GM19438 (cell line): Measurements from ENCODE around the gene TMEM17.
A peak's percentile ranks its signal among the peaks of the same experiment; 100 is the strongest.

Experiments used
- ATAC-seq: cut with Tn5 transposase; IDR thresholded peaks from one replicate; pipeline ENCODE4 v1.9.1; 2021; ENCODE audit warnings: low read depth; ENCODE audit not compliant: unreplicated experiment

Gene TMEM17

DNA sequence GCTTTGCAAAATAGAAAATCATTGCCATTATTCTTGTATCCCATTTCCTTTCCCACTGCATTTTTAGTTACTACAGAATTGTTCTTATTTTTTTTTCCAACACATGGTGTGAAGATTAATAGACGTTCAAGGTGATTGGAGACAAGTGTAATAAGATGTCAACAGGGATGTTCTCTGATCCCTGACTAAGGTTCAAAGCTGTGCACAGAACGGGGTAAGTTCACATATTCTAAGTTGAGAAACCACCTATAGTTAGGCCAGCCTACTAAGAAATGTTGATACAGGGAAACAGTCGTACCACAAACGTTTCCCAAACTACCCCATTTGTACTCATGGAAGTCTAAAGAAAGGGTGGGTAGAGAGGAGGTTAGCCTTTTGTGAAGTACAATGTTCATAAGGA lies 6.4 kb upstream of the TMEM17 start:
- no peak for ATAC-seq

- no peak for ATAC-seq
Measured at GRCh38 chr2:62511636-62512035, 5.6 kb upstream of the TMEM17 start.

- peak; percentile 23 for ATAC-seq
Measured at GRCh38 chr2:62506421-62506750, 391 bp upstream of the TMEM17 start.

DNA sequence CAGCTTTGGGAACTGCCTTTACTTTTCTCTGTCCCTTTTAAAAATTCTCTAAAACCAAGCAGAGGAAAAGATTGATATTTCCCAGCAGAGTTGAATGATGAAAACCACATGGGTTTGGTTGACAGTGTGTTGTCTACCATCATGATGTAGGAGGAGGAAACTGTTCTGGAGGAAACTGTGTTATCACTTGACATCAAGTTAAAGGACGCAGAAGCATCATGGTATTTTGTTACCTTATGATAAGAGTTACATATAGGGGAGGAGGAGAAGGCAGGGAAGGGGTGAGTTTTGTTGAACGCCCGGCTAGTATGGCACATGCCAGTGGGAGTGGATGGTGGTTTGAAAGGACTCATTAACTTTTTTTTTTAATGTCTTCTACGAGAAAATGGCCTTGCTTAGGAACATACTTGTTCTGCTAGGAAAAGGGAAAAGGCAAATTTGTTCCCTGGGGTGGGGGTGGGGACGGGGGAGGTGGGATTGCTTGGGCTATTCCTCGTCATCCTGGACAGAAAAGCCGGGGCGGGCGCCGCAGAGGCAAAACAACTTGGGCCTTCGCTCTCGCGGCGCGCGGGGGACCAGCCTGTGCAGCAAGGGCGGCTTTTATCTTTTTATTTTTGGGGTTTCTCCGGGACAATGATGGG lies 766 bp downstream of the TMEM17 start:
- no peak for ATAC-seq

GRCh38 chr2:62504657-62505056 lies 1.3 kb downstream of the TMEM17 start:
- ATAC-seq = no peak

DNA sequence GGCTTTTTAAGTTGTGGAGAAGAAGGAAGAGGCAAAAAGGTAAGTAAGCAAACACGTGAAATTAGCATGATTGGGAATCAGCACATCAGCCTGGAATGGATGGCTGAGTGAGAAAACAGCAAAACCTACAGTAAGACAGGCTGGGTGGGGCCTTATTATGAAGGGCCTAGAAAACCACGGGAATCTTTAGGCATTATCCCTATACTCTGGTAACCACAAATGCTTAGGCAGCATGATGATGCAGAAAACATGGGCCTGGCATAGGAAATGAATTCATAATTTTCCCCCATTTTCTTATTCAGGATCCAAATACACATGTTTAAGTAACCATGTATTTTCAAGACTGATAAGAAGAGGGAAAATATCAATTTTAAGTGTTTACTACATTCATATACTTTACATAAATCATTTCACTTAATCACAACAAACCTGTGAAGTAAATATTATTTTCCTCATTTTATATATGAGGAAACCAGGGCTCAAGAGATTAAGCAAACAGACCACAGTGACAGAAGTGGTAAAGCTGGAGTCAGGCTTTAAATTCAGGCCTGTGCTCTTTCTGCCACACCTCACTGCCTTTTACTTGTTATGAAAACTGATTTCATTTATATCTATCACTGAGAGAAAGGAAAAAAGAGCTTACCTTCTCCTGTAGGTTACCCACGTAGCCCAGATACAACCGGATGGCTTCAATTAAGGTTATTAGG lies 4.0 kb downstream of the TMEM17 start:
- ATAC-seq = no peak

- ATAC-seq = no peak
Measured at GRCh38 chr2:62501069-62501468, 4.9 kb downstream of the TMEM17 start.

DNA sequence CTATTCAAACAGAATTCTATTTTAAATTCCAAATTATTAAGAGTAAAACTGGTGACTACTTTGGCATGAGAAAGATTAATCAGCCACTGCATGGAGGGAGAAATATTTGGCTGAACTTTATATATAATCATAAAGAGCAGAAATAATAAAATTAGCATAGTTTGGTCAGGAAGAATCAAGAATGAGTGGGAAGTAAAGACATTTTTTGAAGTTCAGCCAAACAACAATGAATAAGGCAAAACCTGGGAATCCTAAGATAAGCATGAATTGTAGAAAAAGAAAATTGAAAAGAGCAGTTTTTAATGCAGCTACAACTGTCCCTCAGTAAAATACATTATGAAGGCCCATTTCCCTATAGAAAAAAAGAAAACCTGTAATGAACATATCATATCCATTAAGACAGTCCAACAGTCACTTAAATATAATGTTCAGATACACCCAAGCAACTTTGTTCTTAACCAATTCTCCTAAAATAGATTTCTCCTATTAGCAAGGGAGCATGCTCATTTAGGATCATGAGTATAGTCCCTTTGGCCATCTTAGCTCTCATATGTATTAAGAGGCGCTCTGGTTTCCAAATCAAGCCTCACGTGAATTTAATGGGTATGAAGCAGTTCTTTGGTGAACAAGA lies 6.5 kb downstream of the TMEM17 start:
- no peak for ATAC-seq

GRCh38 chr2:62498739-62499138 lies 7.3 kb downstream of the TMEM17 start:
- no peak for ATAC-seq

DNA sequence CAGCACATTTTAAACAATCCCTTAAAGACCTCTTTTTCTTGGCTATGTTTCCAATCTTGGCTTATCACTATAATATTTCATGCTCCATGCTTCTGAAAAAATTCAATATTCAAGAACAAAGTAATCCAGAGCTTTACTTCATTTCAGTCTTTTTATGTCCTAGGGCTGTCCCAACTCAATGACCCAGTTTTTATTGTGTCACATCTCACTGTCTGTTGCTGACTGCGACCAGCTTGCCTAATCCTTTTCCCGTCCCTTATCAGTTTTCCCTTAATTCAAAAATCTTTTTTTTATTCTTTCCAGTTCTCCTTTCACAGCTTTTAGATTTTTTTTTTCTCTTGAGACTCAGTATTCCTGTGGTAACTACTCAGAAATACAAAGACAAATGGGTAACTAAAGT lies 10.2 kb downstream of the TMEM17 start:
- ATAC-seq = no peak

DNA sequence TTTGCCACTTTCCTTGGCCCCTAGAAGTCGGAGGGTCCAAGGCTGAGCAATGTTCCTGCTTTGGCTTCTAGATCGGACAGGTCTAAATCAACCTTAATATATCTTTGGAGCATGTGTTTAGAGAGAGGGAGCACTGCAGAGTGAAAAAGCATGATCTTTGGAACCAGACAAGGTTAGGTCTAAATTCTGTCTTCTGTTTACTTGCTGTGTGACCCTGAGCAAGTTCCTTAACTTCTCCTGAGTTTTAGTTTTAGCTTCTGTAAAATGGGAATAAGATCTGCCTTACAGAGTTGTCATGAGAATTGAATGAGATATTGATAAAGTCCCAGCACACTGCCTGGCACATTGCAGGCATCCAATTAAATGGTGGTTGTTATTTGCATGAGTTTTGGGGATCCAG lies 13.9 kb downstream of the TMEM17 start:
- no peak for ATAC-seq

GRCh38 chr2:62489702-62490101 lies 16.3 kb downstream of the TMEM17 start:
- no peak for ATAC-seq

DNA sequence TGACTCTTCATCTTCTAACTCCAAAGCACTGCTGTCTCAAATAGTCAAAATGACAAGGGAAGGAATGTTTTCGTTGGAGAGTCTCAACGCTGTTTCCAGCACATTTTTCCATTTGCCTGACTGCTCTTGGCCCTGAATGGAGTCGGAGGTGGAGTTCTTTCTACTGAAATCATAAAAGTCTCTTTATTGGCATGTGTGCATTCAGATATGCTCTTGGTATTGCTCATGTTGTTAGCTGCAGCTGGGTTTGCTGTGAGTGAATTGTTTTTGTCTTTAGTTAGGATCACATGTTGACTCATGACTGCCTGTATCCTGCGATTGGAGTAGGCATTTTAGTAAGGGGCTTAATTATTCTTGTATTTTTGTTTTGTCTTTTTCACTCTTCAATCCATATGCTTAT lies 16.8 kb downstream of the TMEM17 start:
- no peak for ATAC-seq

DNA sequence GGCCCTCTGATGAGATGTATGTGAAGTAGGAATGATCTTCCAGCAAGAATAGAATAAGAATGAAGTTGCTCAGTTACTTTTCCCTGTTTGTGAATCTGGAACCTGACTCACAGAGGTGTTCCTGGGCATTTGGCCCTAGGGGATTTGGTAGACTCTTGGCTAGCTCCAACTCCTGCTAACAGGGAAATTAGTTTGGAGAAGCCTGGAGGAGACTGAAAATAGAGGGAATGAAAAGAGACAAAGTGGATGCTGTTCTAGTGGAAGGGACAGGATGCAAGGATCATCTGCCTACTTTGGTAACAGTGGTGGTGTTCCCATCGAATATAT lies 19.6 kb downstream of the TMEM17 start:
- no peak for ATAC-seq

GRCh38 chr2:62485761-62486438 lies 20.1 kb downstream of the TMEM17 start:
- ATAC-seq = no peak

DNA sequence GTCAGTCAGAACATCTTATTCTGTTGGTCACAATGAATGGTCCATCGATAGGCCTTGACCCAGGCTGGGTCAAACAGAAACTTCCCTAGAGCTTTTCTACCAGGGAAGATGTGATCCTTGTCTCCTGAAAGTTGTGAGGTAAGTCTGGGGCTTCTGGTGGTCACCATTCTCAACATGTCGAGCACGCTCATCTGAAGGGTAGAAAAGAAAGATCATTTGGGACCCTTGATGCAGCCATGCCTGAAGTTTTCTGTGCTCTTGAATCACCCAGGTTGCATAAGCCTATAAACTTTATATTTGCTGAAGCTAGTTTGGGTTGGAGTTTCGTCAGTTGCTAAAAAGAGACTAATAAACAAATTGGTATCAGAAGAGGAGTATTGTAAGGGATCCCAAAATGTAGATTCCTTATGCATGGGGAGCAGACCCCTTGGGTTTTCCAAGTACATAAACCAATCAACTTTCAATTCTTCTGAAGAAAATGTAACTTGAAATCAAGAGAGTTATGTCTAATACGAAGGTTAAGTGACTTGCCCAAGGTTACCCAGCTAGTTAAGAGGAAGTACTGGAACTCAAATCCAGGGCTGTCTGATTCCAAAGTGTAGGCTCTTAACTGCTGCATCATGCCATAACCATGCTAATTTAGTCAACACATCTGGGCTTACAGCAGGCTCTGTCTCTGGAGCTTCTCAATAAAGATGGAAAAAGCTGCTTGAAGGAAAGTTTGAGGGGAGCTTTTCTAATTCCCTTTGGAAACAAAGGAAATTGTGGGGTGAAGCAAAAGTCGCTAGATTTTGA lies 23.2 kb downstream of the TMEM17 start:
- ATAC-seq = no peak

- ATAC-seq = no peak
Measured at GRCh38 chr2:62479917-62480316, 26.1 kb downstream of the TMEM17 start.

- ATAC-seq = no peak
Measured at GRCh38 chr2:62478093-62478580, 27.9 kb downstream of the TMEM17 start.

- no peak for ATAC-seq
Measured at GRCh38 chr2:62477573-62477972, 28.4 kb downstream of the TMEM17 start.

DNA sequence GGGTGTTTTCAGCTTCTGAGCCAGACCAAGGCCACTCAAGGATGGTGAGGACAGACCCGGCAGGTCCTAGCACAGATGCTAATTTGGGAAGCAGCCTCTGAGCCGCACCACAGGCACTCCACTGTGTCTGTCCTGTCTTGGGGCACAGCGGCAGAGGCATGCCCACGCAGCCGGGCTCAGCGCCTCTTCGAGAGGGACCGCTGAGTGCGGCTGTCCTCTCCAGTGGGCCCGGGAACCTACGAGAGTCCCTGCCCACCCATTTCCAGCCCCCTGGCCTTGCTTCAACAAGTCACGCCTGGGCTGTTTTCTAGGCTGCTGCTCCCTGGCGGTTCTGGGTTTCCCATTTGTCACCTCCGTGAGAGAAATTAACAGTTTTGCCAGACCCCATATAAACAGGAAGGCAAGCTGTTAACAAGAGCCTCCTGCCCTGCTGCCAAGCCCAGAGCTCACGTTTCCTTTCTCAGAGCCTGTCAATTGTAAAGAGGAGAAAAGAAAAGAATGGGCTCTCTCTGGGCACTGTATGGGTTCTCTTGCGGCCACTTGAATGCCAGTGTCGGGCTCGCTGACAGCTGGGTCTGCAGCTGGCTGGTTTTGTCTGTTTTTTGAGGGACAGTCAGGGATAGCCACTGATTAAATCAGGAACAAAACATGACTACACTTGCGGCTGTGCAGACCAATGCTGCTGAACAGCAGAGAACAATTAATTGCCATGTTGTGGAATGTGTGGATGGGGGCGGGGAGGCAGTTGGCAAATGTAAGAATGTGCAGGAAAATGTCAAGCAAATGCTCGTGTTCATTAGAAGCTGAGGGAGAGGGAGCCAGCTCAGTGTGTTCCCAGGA lies 30.6 kb downstream of the TMEM17 start:
- ATAC-seq = no peak
